GM21423 (cell line): Measurements from ENCODE around the gene GCG.

Experiments
- ATAC-seq: cut with Tn5 transposase; IDR thresholded peaks from one replicate; pipeline ENCODE4 v1.9.1; 2021; ENCODE audit warnings: mild to moderate bottlenecking, moderate library complexity; ENCODE audit not compliant: unreplicated experiment

Gene GCG

DNA sequence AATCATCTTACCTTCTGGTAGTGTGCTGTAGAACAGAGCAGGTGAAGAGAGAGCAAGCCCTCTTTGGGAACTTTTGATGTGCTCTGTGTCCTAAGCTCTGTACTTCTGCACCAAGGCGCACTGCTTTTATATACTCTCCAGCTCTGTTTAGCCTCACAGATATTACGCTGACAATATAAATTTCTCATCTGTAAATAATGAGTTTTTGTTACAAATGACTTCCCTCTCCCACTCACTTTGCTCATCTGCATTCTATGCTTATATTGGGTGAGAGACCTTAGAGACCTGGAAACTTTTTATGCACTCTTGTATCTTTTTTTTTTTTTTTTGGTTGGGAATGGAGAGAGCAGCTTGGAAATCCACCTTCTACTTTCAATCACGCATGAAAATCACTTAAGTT lies at the start of gene GCG:
TSS of gene GCG (minus strand) at position 101 of the 400 bp plus-strand sequence. CDS start 3,069 bp downstream, outside the sequence.
- no peak for ATAC-seq

DNA sequence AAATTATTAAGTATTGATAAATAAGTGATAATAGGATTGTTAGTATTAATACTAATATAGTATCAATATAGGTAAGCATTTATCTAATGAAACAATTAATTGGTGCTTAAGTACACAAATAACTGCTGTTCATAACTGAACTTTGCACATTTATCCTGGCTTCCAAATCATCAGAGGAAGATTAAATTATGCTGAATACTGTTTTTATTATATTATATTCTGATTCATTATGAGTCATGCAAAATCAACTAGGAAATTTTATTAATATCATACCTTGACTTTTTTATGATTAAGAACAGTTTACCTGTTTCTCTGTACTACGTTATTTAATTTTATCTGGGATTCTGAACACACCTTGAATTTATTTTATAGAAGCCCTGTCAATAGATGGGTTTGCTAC lies 48.6 kb upstream of the GCG start:
- ATAC-seq: no peak

DNA sequence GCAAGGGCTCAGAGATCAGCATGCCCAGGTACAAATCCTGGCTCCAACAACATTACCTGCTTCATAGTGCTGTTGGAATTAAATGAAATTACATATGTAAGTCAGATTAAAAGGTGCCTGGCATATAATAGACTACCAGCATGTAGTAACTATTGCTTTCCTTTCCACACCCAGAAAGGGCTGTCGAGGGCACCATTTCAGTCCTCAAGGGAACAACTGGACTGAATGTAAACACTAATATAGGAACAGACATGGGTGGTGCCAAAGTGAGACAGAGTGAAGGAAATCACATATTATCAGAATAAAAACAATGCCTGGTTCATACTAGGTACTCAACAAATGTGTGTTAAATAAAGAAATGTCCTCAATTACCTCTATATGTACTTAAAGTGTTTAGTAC lies 47.9 kb upstream of the GCG start:
- no peak for ATAC-seq

DNA sequence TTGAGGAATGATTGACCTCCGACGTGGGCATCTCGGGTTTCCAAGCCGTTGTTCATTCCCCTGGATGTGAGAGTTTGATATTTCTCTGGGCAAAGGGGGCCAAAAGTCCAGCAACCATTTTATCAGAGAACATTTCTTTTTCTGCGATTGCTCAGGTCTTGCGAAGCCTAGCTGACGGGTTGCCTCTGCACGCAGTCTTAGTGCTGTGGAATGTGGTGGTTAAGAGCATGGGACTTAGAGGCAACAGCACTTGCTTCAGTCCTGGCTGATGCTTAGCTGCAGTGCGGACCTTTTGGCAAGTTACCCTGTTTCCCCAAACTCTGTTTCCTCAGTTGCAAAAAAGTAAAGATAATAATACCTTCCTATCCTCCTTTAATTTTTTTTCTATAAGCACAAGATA lies 46.2 kb upstream of the GCG start:
- no peak for ATAC-seq

DNA sequence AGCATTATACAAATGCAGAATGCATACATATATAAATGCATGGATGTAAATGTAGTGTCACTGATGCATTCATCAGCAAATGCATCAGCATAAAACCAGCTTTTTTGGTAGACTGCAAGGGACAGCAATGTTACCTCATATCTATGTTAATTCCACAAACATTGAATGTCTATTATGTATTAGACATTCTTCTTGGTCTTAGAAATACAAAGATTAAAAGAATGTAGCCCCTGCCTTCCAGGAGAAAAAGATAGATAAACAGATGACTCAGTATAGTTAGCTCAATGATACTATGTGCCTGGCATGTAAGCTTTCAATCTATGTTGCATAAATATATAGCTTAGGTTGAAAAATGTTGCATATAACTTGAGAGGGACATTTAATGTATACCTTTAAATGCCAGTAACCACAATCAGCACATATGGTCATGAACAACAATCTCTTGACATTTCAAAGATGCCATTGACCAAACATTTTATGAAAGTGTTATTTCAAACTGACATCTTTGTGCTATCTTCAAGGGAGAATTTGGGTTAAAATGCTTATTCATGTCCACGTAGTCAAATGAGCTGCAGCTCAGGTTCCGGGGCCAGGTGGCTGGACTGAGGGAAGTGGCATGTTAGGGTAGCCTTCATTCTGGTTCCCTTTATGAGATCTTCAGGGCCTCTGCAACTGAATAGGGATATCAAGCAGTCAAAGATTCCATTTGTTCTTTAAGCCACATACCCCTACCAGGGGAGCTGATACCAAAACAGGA lies 45.2 kb upstream of the GCG start:
- ATAC-seq: no peak

DNA sequence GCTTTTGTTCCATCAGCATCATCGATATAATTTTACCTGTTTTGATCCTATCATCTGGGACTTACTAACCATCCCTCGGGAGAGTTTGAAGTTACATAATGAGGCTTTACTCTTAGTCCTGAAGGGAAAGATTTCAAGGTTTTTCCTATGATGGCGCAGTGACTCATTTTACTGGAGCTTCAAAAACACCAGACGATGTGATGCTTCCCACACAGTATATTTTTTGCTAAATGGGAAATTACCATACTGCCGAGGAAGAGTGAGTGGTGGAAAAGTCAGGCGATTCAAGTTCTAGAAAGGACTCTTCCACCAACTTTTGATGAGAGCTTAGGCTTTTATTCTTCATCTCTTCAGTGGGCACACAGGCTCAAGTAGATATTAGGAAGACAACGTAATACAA lies 44.6 kb upstream of the GCG start:
- no peak for ATAC-seq

DNA sequence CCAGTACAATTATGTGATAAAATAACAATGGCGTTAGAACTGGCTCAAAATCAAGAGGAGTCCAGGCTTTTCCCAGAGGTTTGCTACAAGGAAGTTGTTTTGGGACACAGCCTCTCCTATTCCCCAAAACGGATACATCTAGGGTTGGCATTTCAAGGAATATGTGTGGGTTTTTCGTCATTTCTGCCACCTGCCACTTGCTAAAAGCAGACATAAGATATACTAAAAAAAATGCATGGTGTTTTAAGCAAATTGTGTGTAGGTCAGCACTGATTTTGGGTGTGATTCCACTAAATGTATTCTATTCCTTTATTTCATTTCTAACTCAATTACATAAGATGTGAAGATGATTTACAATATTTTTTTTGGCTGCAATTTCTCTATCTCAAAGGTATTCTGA lies 36.4 kb upstream of the GCG start:
- ATAC-seq: no peak

DNA sequence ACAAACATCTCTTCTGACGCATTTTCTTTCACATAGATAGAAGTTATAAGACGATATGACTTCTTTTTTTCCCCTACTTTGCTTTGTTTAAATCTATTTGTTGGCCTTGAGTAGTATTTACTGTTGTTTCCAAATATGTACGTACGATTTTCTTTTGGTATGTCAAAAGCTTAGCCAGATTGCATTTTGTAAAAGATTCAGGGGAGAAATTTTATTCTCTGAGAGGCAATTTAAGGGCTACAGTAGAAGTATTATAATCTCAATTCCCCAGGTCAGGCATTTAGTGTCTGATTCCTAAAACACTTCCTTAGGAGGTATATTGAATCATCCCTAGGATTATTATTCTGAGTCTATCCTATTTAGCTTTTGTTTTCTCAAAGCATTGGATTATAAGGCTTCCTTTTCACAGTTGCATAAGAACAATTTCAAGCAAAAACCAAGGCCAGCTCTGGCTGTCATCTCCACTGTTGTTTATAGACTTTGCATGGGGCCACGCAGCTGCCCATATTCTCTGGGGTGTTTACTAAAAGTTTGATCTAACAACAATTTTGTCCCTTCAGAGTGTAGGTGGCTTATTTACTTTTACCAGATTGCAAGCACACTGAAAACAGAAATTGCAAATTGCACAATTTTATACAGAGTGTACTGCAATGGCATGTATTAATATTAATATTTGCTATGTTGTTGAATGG lies 33.6 kb upstream of the GCG start:
- no peak for ATAC-seq

DNA sequence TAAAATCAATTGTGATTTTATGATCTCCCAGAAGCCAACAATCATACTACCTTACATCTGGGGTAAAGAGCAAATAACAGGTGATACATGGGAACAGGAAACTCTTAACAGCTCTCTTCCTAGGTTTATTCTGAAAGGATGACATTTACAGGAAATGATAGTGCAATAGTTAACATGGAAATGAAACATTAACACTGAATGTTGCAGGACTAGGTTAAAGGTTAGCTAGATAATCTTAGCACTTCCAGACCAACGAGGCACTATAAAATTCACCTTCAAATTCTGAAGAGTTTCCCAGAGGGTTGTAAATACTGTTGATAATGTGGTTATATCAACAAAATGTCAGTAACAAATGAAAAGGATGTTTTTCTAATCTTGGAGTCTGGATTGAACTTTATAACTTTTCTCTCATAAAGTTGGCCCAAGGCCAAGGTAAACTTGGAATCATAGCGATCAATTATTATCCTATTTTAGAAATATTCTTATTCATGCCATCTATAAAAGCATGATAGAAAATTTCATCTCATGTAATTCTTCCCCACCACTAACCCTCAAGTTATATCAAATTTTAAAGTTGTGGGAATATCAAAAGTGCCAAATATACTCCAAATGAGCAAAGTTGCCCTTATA lies 32.9 kb upstream of the GCG start:
- ATAC-seq: no peak

DNA sequence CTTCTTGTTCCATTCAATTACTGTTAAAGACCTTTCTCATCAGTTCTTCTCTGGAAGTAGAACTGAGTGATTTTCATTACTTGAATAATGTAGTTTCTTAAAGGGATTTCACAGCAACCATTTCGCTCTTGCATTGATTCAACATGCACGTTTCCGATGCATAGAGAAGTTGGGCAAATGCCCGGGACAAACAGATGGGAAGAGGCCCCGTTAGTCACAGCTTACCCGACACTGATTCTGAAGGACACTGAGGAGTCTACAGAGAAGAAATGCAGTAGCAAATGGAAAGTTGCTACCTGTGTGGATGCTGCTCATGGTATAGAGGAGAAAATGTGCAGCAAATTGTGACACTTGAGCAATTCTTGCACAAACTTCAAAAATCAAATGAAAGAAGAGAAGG lies 32.3 kb upstream of the GCG start:
- ATAC-seq: no peak

DNA sequence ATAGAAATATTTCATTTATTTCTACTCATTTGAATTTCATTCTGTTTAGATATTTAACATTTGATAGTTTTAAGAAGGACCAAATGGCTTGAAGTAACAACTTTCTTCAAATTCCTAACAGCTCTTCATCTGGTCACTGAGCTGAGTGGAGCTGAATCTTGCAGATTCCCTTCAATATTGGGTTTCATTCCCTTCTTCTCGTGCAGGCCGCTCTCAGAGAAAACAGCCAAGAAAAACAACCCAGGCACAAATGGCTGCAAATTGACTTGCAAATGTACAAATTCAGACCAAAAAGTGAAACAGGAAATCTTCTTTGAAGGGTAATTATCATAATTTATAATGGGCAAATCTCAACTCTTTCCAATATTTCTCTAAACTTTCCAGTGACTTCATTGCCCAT lies 30.3 kb upstream of the GCG start:
- ATAC-seq: no peak

DNA sequence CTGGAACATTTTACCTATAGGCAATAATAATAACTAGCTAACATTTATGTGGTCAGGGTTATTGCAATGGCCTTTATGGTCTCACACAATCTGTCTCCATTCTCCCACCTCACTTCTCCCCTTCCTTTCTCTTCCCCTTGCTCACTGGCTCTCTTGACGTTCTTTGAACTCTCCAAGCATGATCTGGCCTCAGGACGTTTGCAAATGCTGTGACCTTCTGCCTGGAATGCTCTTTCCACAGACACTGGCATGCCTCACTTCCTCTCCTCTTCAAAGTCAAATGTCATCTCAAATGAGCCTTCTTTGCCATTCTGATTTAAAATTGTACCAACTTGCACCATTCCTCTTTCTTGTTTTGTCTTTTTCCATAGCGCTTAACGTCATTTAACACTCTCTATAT lies 25.3 kb upstream of the GCG start:
- ATAC-seq: no peak

DNA sequence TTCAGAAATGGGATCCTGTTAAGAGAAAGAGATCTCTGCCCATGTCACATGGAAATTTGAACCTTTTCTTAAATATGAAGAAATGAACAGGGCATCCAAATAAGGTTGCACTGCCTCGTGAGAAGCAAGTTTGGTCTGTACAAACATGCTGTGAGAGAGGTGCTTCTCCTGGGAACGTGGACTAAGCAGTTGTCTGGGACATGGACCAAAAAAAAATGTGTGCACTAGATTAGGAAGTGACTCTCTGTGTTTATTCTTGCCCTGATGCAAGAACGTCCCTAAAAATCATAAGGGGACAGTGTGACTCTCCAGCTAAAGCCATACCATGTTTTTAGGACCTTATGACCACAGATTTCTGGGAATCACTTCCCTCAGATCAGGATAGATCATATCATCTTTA lies 23.7 kb upstream of the GCG start:
- no peak for ATAC-seq

DNA sequence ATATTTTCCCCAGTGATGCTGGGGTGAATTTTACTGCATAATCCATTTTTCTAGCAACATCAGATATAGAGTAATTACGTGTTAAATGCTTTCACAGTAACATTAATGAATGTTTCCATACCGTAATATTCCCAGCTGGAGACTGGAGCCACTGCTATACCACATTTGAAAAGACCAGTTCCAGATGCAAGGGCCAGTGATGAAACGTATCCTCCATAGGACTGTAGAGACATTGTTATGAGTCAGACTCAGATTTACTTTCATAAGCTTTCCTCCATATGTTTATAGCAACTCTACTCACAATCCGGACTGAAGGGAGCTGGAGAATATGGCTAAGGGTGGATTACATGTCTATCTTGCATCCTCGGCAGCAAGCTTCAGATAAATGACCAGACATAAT lies 22.7 kb upstream of the GCG start:
- no peak for ATAC-seq

DNA sequence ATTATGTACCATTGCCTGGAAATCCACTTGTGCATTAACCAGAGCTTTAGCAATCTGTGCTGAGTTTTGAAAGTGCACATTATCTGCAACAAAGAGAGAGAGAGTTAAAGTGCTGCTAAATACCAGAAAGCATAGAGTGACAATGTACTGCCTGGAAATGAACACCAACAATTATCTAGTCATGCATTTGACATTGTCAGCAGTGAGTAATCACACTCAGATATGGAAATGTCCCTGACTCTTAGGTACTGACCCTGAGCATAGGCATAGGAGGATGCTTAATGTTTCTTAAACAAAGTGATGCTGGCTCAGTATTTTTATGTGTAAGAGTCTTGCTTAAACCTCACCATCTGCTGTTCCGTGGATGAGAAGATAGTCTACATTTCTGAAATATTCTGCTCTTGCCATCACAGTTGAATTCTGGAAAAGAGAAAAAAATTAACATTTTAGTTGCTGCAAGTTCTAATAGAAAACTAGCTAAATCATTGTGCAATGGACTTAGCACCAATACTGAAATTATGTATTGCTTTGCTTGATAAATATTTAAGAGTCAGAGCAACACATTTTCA lies 20.8 kb upstream of the GCG start:
- no peak for ATAC-seq

DNA sequence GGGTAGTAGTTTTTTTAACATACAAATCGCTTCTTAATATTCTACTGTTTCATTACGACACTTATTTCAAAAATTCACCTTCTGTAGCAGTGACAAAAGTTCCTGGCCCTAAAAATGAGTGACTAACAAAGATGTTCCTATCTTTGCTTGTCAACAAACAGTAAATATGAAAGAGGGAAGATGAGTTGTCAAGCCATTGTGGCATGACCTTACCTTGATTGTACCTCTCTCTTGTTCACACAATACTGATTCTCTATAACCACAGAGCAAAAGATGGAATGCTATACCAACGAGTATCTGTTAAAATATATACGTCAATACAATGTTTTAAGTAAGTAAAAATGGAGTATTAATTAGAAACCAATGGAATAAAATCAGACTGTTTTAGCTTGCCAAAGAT lies 14.7 kb upstream of the GCG start:
- no peak for ATAC-seq

DNA sequence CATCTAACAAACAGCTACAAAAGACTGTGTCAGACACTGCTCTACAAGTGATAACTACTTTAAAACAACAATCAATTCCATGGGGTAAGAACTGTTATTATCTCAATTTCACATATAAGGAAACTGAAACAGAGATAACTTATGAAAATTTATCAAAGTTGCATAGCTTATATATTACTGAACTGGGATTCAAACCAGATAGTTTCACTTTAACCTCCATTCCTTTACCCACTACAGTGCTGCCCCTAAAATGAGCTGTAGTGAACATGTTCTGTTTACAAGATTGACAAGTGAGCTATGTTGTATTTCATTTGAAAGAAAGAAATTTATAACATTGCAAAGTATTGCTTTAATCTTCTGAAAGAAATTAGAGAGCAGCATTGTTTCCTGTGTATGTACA lies 14.1 kb upstream of the GCG start:
- no peak for ATAC-seq

DNA sequence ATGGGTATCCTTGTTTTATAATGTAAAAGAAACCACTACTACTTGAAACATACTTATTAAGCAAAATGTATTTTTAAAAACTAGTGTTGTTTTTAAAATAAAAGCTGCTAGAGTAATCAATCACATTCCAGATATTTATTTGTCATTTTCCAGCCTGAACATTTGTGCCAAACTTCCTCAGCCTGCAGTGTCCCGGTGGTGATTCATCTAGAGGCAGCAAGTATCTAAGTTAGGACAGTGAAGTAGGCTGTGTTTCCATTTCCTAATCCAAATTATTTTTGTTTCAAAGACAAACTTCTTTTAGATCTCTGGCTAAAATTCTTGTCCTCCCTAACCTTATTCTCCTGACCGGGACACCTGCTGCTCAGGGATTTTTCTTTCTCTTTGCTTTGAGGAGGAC lies 12.8 kb upstream of the GCG start:
- ATAC-seq: no peak

DNA sequence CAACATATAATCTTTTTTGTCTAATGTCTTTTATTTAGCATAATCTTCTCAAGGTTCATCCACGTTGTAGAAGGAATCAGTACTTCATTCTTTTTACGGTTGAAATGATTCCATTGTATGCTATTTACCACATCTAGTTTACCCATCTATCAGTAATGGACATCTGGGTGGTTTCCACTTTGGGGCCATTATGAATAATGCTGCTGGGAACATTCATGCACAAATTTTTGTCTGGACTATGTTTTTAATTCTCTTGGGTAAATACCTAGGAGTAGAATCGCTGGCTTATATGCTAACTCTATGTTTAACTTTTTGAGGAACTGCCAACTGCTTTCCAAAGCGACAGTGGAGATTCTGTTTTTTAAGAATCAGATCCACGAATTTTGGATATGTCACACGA lies 7.4 kb upstream of the GCG start:
- no peak for ATAC-seq

DNA sequence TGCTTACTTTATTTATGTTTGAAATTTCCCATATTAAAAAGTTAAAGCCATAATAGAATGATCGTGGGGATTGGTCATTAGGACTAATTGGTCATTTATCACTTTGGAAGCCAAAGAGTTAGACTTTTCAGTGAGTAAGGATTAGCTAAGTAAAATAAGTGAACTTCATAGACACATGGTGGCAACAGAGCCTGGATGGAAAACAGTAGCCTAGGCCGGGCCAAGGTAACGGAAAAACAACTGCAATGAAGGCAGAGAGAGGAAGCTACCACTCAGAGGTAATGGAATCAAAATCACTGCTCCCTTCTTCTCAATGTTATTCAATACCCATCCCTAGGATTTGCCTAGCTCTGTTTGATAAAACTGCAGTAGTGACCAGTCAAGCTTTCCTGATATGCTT lies 4.1 kb upstream of the GCG start:
- ATAC-seq: no peak

DNA sequence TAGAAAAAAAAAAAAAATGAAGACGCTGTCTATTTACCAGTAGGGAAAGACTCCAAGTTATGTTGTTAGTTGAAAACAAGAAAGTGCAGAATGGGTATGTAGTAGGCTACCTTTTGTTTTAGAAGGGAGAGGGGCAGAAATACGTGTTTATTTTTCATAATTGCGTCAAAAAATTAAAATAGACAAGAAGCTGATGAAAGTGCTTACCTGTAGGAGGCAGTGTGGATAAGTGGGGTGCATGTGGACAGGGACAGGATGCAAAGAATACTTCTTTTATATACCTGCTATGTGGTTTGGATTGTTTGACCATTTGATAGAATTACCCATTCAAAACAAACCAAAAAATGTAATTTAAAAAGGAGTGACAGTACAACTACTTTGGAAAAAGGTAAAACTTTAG lies 3.0 kb upstream of the GCG start:
- ATAC-seq: no peak

DNA sequence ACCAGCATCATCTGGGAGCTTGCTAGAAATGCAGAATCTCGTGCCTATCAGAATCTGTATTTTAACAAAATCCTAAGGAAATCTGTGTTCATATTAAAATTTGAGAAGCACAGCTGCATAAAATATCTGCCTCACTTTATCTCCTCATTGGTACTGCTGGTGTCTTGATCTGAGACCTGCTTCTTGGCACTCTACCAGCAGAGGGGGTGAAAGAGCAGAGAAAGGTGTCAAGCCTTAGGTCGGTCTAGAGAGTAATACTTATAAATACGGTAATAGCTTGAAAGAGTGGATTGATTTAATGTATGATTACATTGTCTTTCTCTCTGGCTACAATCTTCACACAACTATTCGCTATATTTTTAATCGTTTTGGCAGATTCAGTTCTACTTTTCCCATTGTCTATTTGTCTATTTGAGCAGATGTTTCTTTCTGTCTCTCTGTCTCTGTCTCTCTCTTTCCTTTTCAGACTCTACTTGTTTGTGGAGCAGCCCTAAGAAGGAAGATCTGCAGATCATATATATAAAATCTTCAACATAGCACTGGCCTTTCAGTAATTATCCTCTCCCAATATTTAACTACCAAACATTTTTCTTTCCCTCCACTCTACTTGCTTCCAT lies 1.7 kb upstream of the GCG start:
- ATAC-seq: peak; percentile 98
